IMR-90 (cell line): ENCODE measurements around the gene CD1D. TPM values are rescaled to one million over a fixed set of nuclear protein-coding genes. Genes with fewer than 3 reads are reported as not detected.

ENCODE experiments used
- ATAC-seq: fragments of 200-7000 bp; cut with Tn5 transposase; 2 replicates; pipeline ENCODE4 v1.9.1; 2020; ENCODE audit warnings: low read depth, mild to moderate bottlenecking, moderate library complexity
- BruUV-seq: library from RNA; stranded (reverse); fragments of 400-500 nt; replicated peaks from 2 replicates; lab custom pipeline; 2021; lab: Mats Ljungman, UMichigan
- CTCF ChIA-PET: fragments of 300-600 bp; formaldehyde crosslinking; extraction: SDS; loops from one replicate; lab custom pipeline; 2021; ENCODE audit warnings: antibody characterized with exemption; lab: Yijun Ruan, JAX
- POLR2A ChIA-PET: fragments of 300-600 bp; sonication (Branson Sonifier 250); formaldehyde crosslinking; loops from one replicate; lab custom pipeline; 2022; ENCODE audit warnings: antibody characterized with exemption; ENCODE audit not compliant: unreplicated experiment; lab: Charles Lee
- DNase-seq: peaks from one replicate; pipeline ENCODE4 v3.0.0; 2013
- H2AFZ ChIP-seq: replicated peaks from 2 replicates; pipeline ENCODE3; 2013; ENCODE audit warnings: low read length, mild to moderate bottlenecking; ENCODE audit not compliant: poor library complexity
- H2AK5ac ChIP-seq: 2 replicates; pipeline ENCODE4 v1.6.1; 2013; ENCODE audit warnings: low read depth, low read length, inconsistent platforms
- H2AK9ac ChIP-seq: replicated peaks from 2 replicates; pipeline ENCODE3; 2013; ENCODE audit warnings: mild to moderate bottlenecking, low read depth, low read length, moderate library complexity; ENCODE audit not compliant: poor library complexity
- H2BK120ac ChIP-seq: 2 replicates; pipeline ENCODE4 v1.6.1; 2013; ENCODE audit warnings: low read depth, low read length, inconsistent platforms
- H2BK15ac ChIP-seq: 3 replicates; pipeline ENCODE4 v1.6.1; 2013; ENCODE audit warnings: low read depth, low read length, inconsistent platforms
- H2BK20ac ChIP-seq: 2 replicates; pipeline ENCODE4 v1.6.1; 2013; ENCODE audit warnings: low read depth, mild to moderate bottlenecking, inconsistent platforms, low read length, moderate library complexity
- H2BK5ac ChIP-seq: 2 replicates; pipeline ENCODE4 v1.6.1; 2013; ENCODE audit warnings: mild to moderate bottlenecking, low read depth, low read length, inconsistent platforms; ENCODE audit not compliant: poor library complexity, severe bottlenecking
- H3K14ac ChIP-seq: replicated peaks from 2 replicates; pipeline ENCODE4 v1.6.1; 2013; ENCODE audit warnings: low read depth, low read length, inconsistent platforms
- H3K18ac ChIP-seq: 2 replicates; pipeline ENCODE4 v1.6.1; 2013; ENCODE audit warnings: low read depth, low read length, control low read depth
- H3K23ac ChIP-seq: 2 replicates; pipeline ENCODE4 v1.6.1; 2013; ENCODE audit warnings: low read depth, low read length, inconsistent platforms
- H3K27ac ChIP-seq: 2 replicates; pipeline ENCODE4 v1.5.1; 2013; ENCODE audit warnings: mild to moderate bottlenecking, control low read depth, low read length; ENCODE audit not compliant: insufficient read depth
- H3K27me3 ChIP-seq: 2 replicates; pipeline ENCODE4 v1.6.1; 2013; ENCODE audit warnings: low read length; ENCODE audit not compliant: control insufficient read depth, insufficient read depth
- H3K36me3 ChIP-seq: 2 replicates; pipeline ENCODE4 v1.6.1; 2013; ENCODE audit warnings: low read length, mixed read lengths; ENCODE audit not compliant: control insufficient read depth, insufficient read depth
- H3K4ac ChIP-seq: 2 replicates; pipeline ENCODE4 v1.6.1; 2013; ENCODE audit warnings: low read depth, low read length, inconsistent platforms
- H3K4me1 ChIP-seq: 2 replicates; pipeline ENCODE4 v1.6.1; 2013; ENCODE audit warnings: low read length, mixed read lengths; ENCODE audit not compliant: control insufficient read depth, insufficient read depth
- H3K4me2 ChIP-seq: 2 replicates; pipeline ENCODE4 v1.6.1; 2013; ENCODE audit warnings: low read depth, mild to moderate bottlenecking, control low read depth, low read length, moderate library complexity
- H3K4me3 ChIP-seq: 2 replicates; pipeline ENCODE4 v1.5.1; 2013; ENCODE audit warnings: low read depth, mild to moderate bottlenecking, control low read depth, low read length, moderate library complexity; ENCODE audit not compliant: insufficient read depth
- H3K56ac ChIP-seq: 2 replicates; pipeline ENCODE4 v1.6.1; 2013; ENCODE audit warnings: low read length, inconsistent platforms; ENCODE audit not compliant: insufficient read depth; ENCODE audit errors: extremely low read depth
- H3K79me1 ChIP-seq, 2 experiments: 2 replicates each; pipeline ENCODE4 v1.6.1; 2013; ENCODE audit warnings: low read length in 2 of 2, inconsistent platforms in 1 of 2, low read depth in 1 of 2
- H3K9ac ChIP-seq: 2 replicates; pipeline ENCODE4 v1.6.1; 2013; ENCODE audit warnings: low read depth, low read length, control low read depth
- H3K9me1 ChIP-seq: 2 replicates; pipeline ENCODE4 v1.6.1; 2013; ENCODE audit warnings: low read length, inconsistent platforms; ENCODE audit not compliant: insufficient read depth
- H3K9me3 ChIP-seq: 2 replicates; pipeline ENCODE4 v1.6.1; 2013; ENCODE audit warnings: low read length; ENCODE audit not compliant: control insufficient read depth, insufficient read depth
- H4K20me1 ChIP-seq: 2 replicates; pipeline ENCODE4 v1.6.1; 2013; ENCODE audit warnings: low read length, inconsistent platforms; ENCODE audit not compliant: insufficient read depth
- H4K5ac ChIP-seq: 2 replicates; pipeline ENCODE4 v1.6.1; 2013; ENCODE audit warnings: mild to moderate bottlenecking, low read depth, low read length, control low read depth
- H4K8ac ChIP-seq, 2 experiments: 2 replicates each; pipeline ENCODE4 v1.6.1; 2013; ENCODE audit warnings: low read depth in 2 of 2, low read length in 2 of 2, control low read depth in 1 of 2, inconsistent platforms in 1 of 2
- H4K91ac ChIP-seq: 2 replicates; pipeline ENCODE4 v1.6.1; 2013; ENCODE audit warnings: low read depth, low read length, inconsistent platforms; ENCODE audit not compliant: insufficient read depth
- BHLHE40 ChIP-seq: fragments of 150-350 bp; IDR thresholded peaks from 2 replicates; pipeline ENCODE4 v1.6.1; 2016; ENCODE audit warnings: mild to moderate bottlenecking, low read depth, low read length
- CEBPB ChIP-seq: IDR thresholded peaks from 2 replicates; pipeline ENCODE4 v1.6.1; 2012; ENCODE audit warnings: low read depth, low read length, improper control_type of control experiment
- CHD1 ChIP-seq: IDR thresholded peaks from 2 replicates; pipeline ENCODE4 v1.6.1; 2012; ENCODE audit warnings: low read depth, low read length, improper control_type of control experiment
- CTCF ChIP-seq: conservative IDR thresholded peaks from 2 replicates; pipeline ENCODE4 v1.5.1; 2012; ENCODE audit warnings: mild to moderate bottlenecking, low read depth, low read length, improper control_type of control experiment
- FOS ChIP-seq: fragments of 150-350 bp; IDR thresholded peaks from 2 replicates; pipeline ENCODE4 v1.6.1; 2016; ENCODE audit warnings: low read depth, low read length
- MAFK ChIP-seq: IDR thresholded peaks from 2 replicates; pipeline ENCODE4 v1.6.1; 2012; ENCODE audit warnings: low read depth, low read length, improper control_type of control experiment
- MAZ ChIP-seq: IDR thresholded peaks from 2 replicates; pipeline ENCODE4 v1.6.1; 2012; ENCODE audit warnings: low read depth, mild to moderate bottlenecking, low read length, improper control_type of control experiment, moderate library complexity, borderline replicate concordance
- MXI1 ChIP-seq: IDR thresholded peaks from 2 replicates; pipeline ENCODE4 v1.6.1; 2012; ENCODE audit warnings: low read depth, mild to moderate bottlenecking, low read length, moderate library complexity, borderline replicate concordance
- NFE2L2 ChIP-seq: fragments of 150-350 bp; IDR thresholded peaks from 2 replicates; pipeline ENCODE4 v1.6.1; 2016; ENCODE audit warnings: low read depth, mild to moderate bottlenecking, low read length
- RAD21 ChIP-seq: IDR thresholded peaks from 2 replicates; pipeline ENCODE4 v1.6.1; 2012; ENCODE audit warnings: low read length, improper control_type of control experiment
- RCOR1 ChIP-seq: IDR thresholded peaks from 2 replicates; pipeline ENCODE4 v1.6.1; 2012; ENCODE audit warnings: mild to moderate bottlenecking, low read length, improper control_type of control experiment; ENCODE audit not compliant: insufficient replicate concordance
- RFX5 ChIP-seq: IDR thresholded peaks from 2 replicates; pipeline ENCODE4 v1.8.0; 2012; ENCODE audit warnings: low read depth, mild to moderate bottlenecking, low read length, moderate library complexity
- USF2 ChIP-seq: fragments of 150-350 bp; IDR thresholded peaks from 2 replicates; pipeline ENCODE4 v1.6.1; 2017; ENCODE audit warnings: mild to moderate bottlenecking, antibody characterized with exemption, low read length, low read depth
- WGBS, 2 experiments: methylation state at CpG; one replicate each; pipeline versions ENCODE4 v1.1.5 to v1.1.7; 2013; ENCODE audit warnings: missing lambda C conversion rate in 2 of 2; ENCODE audit not compliant: insufficient read length in 1 of 2; ENCODE audit errors: extremely low coverage in 2 of 2; 5-methylcytosine and 5-hydroxymethylcytosine counted together
- dilution Hi-C: fragments of 300-500 bp; cut with HindIII; formaldehyde crosslinking; loops from one replicate; pipeline ENCODE4 v1.14.3; 2018; ENCODE audit warnings: low sequenced_read_pairs; ENCODE audit not compliant: unreplicated experiment
- in situ Hi-C: fragments of 300-500 bp; cut with MboI; formaldehyde crosslinking; loops from 3 replicates; pipeline ENCODE4 v1.14.3; 2019; ENCODE audit warnings: low sequenced_read_pairs, inconsistent platforms, mixed read lengths
- intact Hi-C: fragments of 100-400 bp; cut with micrococcal nuclease; formaldehyde crosslinking; loops from 2 replicates; pipeline ENCODE4 v1.10.0; 2022
- polyA plus RNA-seq, 3 experiments: library from polyadenylated mRNA; depleted of rRNA; stranded (reverse); fragments of >200 nt; gene quantifications; 2 replicates each; pipeline ENCODE4 v1.2.3, GENCODE V29; 2012; ENCODE audit warnings: low replicate concordance in 1 of 3
- total RNA-seq: library from RNA; depleted of rRNA; stranded (reverse); fragments of >200 nt; gene quantifications from 2 replicates; pipeline ENCODE4 v1.2.3, GENCODE V29; 2012

Gene CD1D
- total and polyA plus RNA-seq, 2 of the 4 experiments (the other 2 are of a cell fraction) = not detected

- H3K27ac ChIP-seq = no peak overlapping the region
- no peak for DNase-seq
- no peak overlapping the region for H3K9ac ChIP-seq
- no peak overlapping the region for H2AFZ ChIP-seq
- no peak overlapping the region for H2AK9ac ChIP-seq
- no peaks in the 10 kb centered on the region for H3K36me3 ChIP-seq
- no peak overlapping the region for H3K4ac ChIP-seq
- no peak overlapping the region for H3K4me2 ChIP-seq
- TF ChIP-seq RAD21 (no peak), BHLHE40 (no peak), MAFK (no peak), MAZ (no peak), NFE2L2 (no peak), RCOR1 (no peak), FOS (no peak), USF2 (no peak), CTCF (no peak), RFX5 (no peak), CEBPB (no peak), CHD1 (no peak), MXI1 (no peak)
- H3K27me3 ChIP-seq = peaks cover 18% of the 10 kb centered on the region
- in situ Hi-C loops (loop anchor here (10.0 to 25.0 kb wide), 2 partner anchors 556 to 769 kb away; no protein-coding TSS in a partner anchor), dilution Hi-C loops (loop anchor here (25.0 kb wide), 1 partner anchor 169 kb away; no protein-coding TSS in a partner anchor), intact Hi-C loops (no loop called here)
- H3K79me1 ChIP-seq = no peaks in the 10 kb centered on the region
- no peaks in the 10 kb centered on the region for H3K4me1 ChIP-seq
- no peak overlapping the region for H2BK20ac ChIP-seq
- no peak overlapping the region for H4K5ac ChIP-seq
- H3K56ac ChIP-seq = no peak overlapping the region
- H3K14ac ChIP-seq = no peak overlapping the region
- no peaks in the 10 kb centered on the region for H4K20me1 ChIP-seq
- ChIA-PET POLR2A (no interaction called here), CTCF (no interaction called here)
- H3K18ac ChIP-seq = no peak overlapping the region
- no peak overlapping the region for H2BK15ac ChIP-seq
- no peak for ATAC-seq
- H2BK120ac ChIP-seq = no peak overlapping the region
- H2AK5ac ChIP-seq = no peak overlapping the region
- no peak overlapping the region for H3K23ac ChIP-seq
- no CpG with 5 or more reads among the region's 3 CpGs for WGBS, 2 experiments
- no peak overlapping the region for H3K4me3 ChIP-seq
- H3K9me1 ChIP-seq = no peaks in the 10 kb centered on the region
- BruUV-seq = no TSS peak
- no peak overlapping the region for H4K8ac ChIP-seq
- no peak overlapping the region for H4K91ac ChIP-seq
- H2BK5ac ChIP-seq = no peak overlapping the region
- no peaks in the 10 kb centered on the region for H3K9me3 ChIP-seq
Measured at GRCh38 chr1:158131217-158131616, 49.5 kb upstream of the CD1D start.
